Measurements from ENCODE around the gene KLF3.

The KLF3 gene

GRCh38 chr4:38674258-38675144, 10.5 kb downstream of the KLF3 start:
- DNase-seq (ENCODE audit: low read depth), result no peak

GRCh38 chr4:38675146-38676121, 11.4 kb downstream of the KLF3 start:
- DNase-seq (ENCODE audit: low read depth), result peak; percentile 86

GRCh38 chr4:38676986-38677385, 13.0 kb downstream of the KLF3 start:
- DNase-seq (ENCODE audit: low read depth), result no peak

- DNase-seq (ENCODE audit: low read depth), result no peak
Observed at GRCh38 chr4:38677441-38677840, 13.4 kb downstream of the KLF3 start.

- peak; percentile 95 for DNase-seq (ENCODE audit: low read depth)
Observed at GRCh38 chr4:38678078-38678477, 14.1 kb downstream of the KLF3 start.

- DNase-seq (ENCODE audit: low read depth), result no peak
Observed at GRCh38 chr4:38679921-38680320, 15.9 kb downstream of the KLF3 start.

GRCh38 chr4:38681281-38681991, 17.4 kb downstream of the KLF3 start:
- DNase-seq (ENCODE audit: low read depth), result no peak

- DNase-seq (ENCODE audit: low read depth), result no peak
Observed at GRCh38 chr4:38682336-38682735, 18.3 kb downstream of the KLF3 start.

- no peak for DNase-seq (ENCODE audit: low read depth)
Observed at GRCh38 chr4:38683276-38683675, 19.3 kb downstream of the KLF3 start.

GRCh38 chr4:38684271-38684670, 20.3 kb downstream of the KLF3 start:
- DNase-seq (ENCODE audit: low read depth), result no peak

GRCh38 chr4:38684951-38685844, 21.2 kb downstream of the KLF3 start:
- no peak for DNase-seq (ENCODE audit: low read depth)

- DNase-seq (ENCODE audit: low read depth), result no peak
Observed at GRCh38 chr4:38686682-38687081, 22.7 kb downstream of the KLF3 start.

GRCh38 chr4:38687571-38688011, 23.6 kb downstream of the KLF3 start:
- DNase-seq (ENCODE audit: low read depth), result no peak

- no peak for DNase-seq (ENCODE audit: low read depth)
Observed at GRCh38 chr4:38688676-38689355, 24.8 kb downstream of the KLF3 start.

- DNase-seq (ENCODE audit: low read depth), result no peak
Observed at GRCh38 chr4:38691251-38692008, 27.4 kb downstream of the KLF3 start.

GRCh38 chr4:38692421-38692820, 28.4 kb downstream of the KLF3 start:
- DNase-seq (ENCODE audit: low read depth), result no peak

- DNase-seq (ENCODE audit: low read depth), result no peak
Observed at GRCh38 chr4:38693569-38693968, 29.6 kb downstream of the KLF3 start.

- no peak for DNase-seq (ENCODE audit: low read depth)
Observed at GRCh38 chr4:38694330-38694729, 30.3 kb downstream of the KLF3 start.

- no peak for DNase-seq (ENCODE audit: low read depth)
Observed at GRCh38 chr4:38695809-38696208, 31.8 kb downstream of the KLF3 start.

- DNase-seq (ENCODE audit: low read depth), result no peak
Observed at GRCh38 chr4:38696697-38697096, 32.7 kb downstream of the KLF3 start.

Measured in ELR (cell line).